ENCODE measurements around the gene PCDHA13.
"Not testable (repeated sequence)": the region's sequence is repeated elsewhere in the genome, so short reads cannot be mapped to it uniquely, and the experiment has no call there.

Gene PCDHA13

DNA sequence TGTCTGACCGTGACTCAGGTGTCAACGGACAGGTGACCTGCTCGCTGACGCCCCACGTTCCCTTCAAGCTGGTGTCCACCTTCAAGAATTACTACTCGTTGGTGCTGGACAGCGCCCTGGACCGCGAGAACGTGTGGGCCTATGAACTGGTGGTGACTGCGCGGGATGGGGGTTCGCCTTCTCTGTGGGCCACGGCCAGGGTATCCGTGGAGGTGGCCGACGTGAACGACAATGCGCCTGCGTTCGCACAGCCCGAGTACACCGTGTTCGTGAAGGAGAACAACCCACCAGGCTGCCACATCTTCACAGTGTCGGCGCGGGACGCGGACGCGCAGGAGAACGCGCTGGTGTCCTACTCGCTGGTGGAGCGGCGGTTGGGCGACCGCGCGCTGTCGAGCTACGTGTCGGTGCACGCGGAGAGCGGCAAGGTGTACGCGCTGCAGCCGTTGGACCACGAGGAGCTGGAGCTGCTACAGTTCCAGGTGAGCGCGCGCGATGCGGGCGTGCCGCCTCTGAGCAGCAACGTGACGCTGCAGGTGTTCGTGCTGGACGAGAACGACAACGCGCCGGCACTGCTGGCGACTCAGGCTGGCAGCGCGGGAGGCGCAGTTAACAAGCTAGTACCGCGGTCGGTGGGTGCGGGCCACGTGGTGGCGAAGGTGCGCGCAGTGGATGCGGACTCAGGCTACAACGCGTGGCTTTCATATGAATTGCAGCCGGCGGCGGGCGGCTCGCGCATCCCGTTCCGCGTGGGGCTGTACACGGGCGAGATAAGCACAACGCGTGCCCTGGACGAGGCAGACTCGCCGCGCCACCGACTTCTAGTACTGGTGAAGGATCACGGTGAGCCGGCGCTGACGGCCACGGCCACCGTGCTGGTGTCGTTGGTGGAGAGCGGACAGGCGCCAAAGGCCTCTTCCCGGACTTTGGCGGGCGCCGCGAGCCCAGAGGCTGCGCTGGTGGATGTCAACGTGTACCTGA, 11.4 kb upstream of the PCDHA13 start:
- no peak for DNase-seq (ENCODE audit: low read depth)

DNA sequence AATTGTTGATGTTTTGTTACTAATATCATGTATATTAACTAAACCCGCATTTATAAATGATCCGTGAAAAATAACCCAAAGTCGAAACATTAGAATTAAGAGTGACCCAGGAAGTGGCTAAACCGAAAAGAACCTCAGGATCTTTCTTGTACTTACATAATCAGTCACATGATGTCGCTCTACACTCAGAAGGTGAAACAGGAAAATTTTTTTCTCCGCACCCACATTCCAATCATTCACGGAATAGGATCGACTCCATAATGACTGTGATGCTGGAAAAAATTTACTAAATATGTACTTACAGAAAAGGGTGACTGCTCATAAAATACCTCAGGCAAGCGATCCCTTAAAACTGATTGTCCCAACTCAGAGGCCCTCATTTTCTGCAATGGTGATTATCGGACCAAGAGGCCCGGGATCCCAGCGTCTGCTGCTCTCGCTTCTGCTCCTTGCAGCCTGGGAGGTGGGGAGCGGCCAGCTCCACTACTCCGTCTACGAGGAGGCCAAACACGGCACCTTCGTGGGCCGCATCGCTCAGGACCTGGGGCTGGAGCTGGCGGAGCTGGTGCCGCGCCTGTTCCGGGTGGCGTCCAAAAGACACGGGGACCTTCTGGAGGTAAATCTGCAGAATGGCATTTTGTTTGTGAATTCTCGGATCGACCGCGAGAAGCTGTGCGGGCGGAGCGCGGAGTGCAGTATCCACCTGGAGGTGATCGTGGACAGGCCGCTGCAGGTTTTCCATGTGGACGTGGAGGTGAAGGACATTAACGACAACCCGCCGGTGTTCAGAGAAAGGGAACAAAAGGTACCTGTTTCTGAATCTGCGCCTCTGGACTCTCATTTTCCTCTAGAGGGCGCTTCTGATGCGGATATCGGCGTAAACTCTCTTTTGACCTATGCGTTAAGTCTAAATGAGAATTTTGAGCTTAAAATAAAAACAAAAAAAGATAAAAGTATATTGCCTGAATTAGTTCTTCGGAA, 6.5 kb upstream of the PCDHA13 start, which contains the start of gene PCDHA12:
PCDHA12 (plus strand) TSS at position 224 of the 981 bp plus-strand sequence; CDS start at position 389, 165 bp downstream.
- no peak for DNase-seq (ENCODE audit: low read depth)

DNA sequence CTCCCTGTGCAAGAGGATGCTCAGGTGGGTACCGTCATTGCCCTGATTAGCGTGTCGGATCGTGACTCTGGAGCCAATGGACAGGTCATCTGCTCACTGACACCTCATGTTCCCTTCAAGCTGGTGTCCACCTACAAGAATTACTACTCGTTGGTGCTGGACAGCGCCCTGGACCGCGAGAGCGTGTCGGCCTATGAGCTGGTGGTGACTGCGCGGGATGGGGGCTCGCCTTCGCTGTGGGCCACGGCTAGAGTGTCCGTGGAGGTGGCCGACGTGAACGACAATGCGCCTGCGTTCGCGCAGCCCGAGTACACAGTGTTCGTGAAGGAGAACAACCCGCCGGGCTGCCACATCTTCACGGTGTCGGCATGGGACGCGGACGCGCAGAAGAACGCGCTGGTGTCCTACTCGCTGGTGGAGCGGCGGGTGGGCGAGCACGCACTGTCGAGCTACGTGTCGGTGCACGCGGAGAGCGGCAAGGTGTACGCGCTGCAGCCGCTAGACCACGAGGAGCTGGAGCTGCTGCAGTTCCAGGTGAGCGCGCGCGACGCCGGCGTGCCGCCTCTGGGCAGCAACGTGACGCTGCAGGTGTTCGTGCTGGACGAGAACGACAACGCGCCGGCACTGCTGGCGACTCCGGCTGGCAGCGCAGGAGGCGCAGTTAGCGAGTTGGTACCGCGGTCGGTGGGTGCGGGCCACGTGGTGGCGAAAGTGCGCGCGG, 5.2 kb upstream of the PCDHA13 start:
- DNase-seq (ENCODE audit: low read depth) = not testable (repeated sequence)

DNA sequence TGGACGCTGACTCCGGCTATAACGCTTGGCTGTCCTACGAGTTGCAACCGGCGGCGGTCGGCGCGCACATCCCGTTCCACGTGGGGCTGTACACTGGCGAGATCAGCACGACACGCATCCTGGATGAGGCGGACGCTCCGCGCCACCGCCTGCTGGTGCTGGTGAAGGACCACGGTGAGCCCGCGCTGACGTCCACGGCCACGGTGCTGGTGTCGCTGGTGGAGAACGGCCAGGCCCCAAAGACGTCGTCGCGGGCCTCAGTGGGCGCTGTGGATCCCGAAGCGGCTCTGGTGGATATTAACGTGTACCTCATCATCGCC, 4.7 kb upstream of the PCDHA13 start:
- DNase-seq (ENCODE audit: low read depth) = no peak

DNA sequence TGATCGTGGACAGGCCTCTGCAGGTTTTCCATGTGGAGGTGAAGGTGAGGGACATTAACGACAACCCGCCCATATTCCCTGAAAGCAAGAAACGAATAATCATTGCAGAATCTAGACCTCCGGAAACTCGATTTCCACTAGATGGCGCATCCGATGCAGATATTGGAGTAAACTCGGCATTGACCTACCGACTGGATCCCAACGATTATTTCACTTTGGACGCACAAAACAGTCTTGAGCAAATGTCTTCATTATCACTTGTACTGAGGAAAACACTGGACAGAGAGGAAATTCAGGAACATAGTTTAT, 621 bp downstream of the PCDHA13 start:
- no peak for DNase-seq (ENCODE audit: low read depth)

DNA sequence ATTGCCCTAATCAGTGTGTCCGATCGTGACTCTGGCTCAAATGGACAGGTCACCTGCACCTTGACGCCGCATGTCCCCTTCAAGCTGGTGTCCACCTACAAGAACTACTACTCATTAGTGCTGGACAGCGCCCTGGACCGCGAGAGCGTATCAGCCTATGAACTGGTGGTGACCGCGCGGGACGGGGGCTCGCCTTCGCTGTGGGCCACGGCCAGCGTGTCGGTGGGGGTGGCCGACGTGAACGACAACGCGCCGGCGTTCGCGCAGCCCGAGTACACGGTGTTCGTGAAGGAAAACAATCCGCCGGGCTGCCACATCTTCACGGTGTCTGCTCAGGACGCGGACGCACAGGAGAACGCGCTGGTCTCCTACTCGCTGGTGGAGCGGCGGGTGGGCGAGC, 1.4 kb downstream of the PCDHA13 start:
- no peak for DNase-seq (ENCODE audit: low read depth)

DNA sequence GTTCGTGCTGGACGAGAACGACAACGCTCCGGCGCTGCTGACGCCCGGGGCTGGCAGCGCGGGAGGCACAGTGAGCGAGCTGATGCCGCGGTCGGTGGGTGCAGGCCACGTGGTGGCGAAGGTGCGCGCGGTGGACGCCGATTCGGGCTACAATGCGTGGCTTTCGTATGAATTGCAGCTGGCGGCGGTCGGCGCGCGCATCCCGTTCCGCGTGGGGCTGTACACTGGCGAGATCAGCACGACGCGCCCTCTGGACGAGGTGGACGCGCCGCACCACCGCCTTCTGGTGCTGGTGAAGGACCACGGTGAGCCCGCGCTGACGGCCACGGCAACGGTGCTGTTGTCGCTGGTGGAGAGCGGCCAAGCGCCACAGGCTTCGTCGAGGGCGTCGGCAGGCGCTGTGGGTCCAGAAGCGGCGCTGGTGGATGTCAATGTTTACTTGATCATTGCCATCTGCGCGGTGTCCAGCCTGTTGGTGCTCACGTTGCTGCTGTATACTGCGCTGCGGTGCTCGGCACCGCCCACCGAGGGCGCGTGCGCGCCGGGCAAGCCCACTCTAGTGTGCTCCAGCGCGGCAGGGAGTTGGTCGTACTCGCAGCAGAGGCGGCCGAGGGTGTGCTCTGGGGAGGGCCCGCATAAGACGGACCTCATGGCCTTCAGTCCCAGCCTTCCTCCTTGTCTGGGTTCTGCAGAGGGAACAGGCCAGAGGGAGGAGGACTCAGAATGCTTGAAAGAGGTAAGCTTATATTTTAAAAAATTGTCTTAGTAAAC, 2.2 kb downstream of the PCDHA13 start:
- DNase-seq (ENCODE audit: low read depth) = no peak

DNA sequence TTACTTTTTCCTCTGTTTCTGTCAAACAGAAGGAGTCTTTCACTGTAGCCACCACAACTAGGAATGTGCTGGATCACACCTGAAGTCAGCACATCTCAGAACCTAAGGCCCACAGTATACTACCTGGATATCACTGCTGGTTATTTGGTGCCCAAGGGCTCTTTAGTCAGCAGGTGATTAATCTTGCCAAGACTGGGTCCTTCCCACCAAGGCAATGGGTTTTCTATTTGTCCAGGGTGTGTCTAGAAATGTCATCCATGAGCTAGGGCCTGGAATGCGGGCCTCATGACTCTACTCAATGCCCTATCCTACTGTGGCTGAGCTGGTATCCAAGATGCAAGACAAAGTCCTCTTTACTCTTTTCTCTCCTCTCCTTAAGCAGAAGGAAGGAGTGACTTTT, 34.4 kb downstream of the PCDHA13 start:
- no peak for DNase-seq (ENCODE audit: low read depth)

DNA sequence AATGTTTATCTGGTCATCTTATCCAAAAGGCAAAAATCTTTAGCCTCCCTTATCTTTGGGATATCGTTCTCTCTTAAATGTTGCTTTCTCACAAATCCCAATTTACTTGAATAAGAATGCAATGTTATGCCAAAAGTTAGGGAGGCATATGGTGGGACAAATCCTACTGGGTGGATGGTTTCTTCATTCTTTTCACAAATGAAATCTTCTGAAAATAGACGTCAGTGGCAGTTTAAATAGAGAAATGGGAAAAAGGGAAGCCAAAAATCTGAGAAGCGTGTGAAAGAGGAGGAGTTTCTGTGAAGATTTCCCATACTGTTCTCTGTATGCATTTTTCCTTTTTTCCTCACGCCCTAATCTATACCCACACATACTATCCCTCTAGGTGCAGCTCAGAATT, 41.7 kb downstream of the PCDHA13 start:
- no peak for DNase-seq (ENCODE audit: low read depth)

DNA sequence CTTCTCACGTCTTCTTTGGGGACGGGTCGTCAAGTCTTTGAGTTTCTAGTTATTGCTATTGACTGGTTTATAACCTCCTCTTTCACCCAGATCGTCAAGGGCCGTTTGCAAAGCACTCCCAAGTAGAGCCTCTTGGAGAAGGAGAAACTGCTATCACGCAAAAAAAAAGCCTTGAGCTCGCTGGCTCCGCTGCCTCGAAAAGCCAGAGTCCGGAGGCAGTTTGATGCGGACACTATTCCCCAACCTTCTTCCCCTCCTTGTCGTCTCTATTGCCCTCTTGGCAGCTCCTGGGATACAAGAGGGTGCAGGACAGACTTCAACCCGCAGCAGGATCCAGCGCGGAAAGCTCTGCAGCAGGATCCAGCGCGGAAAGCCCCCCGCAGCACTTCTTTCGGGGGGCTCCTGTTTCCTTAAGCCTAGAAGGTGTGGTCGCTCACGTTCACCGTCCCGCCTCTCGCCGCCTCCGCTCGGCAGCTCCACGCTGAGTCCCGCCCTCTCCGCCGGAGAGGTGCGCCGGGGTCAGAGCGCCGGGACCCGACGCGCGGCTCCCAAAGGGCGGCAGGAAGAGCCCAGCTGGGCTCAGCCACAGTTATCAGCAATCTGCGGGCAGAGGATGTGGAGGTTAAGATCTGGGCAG, 44.0 kb downstream of the PCDHA13 start, which contains the start of gene PCDHAC1:
PCDHAC1 (plus strand) TSS at position 494 of the 637 bp plus-strand sequence. CDS start 594 bp downstream, outside the sequence.
- no peak for DNase-seq (ENCODE audit: low read depth)

DNA sequence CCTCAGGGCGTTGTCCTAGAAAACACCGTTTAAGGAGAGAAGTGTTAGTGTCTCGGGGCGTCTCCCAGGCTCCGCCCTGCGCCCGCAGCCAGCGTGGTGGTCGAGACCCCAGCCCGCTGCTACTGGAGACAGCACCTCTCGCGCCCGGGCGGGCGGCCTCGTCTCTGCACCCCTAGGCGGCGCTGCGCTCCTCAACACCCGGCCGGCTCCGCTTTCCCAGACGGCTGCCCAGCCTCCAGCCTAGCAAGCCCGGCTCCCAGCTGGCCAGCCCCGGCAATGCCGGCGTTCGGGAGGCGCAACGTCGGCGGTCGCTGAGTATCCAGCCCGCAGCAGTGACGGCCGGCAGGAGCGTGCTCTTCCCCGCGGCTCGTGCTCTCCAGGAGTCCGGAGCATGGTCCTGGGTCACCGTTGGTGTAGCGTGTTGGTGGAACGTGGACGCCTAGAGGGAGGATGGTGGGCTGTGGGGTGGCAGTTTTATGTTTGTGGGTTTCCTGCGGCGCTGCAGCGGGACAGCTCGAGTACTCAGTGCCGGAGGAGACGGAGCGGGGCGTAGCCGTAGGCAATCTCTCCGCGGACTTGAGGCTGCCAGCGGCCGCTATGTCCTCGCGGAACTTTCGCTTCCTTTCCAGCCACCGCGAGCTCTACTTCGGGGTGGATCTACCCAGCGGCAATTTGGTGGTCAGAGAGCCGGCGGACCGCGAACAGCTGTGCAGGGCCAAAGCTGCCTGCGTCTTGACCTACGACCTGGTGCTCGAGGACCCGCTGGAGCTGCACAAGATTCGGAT, 44.7 kb downstream of the PCDHA13 start:
- DNase-seq (ENCODE audit: low read depth) = no peak

DNA sequence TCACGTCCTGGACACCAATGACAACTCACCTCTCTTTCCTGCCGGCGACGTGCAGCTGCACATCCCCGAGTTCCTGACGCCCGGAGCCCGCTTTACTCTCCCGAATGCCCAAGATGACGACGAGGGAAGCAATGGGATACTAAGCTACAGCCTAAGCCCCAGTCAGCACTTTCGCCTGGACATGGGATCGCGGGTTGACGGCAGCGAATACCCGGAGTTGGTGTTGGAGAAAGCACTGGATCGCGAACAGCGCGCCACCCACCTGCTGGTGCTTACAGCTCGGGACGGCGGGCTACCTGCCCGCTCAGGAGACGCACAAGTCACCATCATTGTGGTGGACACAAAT, 45.3 kb downstream of the PCDHA13 start:
- DNase-seq (ENCODE audit: low read depth) = no peak

Data from CMK (cell line).